GM04503 (cell line): ENCODE measurements around the gene ZNF662.
"Not testable (repeated sequence)": the region's sequence is repeated elsewhere in the genome, so short reads cannot be mapped to it uniquely, and the experiment has no call there.

ENCODE experiments used
- DNase-seq: peaks from one replicate; pipeline ENCODE4 v3.0.0-alpha.2; 2012; ENCODE audit warnings: low read depth

Gene ZNF662

DNA sequence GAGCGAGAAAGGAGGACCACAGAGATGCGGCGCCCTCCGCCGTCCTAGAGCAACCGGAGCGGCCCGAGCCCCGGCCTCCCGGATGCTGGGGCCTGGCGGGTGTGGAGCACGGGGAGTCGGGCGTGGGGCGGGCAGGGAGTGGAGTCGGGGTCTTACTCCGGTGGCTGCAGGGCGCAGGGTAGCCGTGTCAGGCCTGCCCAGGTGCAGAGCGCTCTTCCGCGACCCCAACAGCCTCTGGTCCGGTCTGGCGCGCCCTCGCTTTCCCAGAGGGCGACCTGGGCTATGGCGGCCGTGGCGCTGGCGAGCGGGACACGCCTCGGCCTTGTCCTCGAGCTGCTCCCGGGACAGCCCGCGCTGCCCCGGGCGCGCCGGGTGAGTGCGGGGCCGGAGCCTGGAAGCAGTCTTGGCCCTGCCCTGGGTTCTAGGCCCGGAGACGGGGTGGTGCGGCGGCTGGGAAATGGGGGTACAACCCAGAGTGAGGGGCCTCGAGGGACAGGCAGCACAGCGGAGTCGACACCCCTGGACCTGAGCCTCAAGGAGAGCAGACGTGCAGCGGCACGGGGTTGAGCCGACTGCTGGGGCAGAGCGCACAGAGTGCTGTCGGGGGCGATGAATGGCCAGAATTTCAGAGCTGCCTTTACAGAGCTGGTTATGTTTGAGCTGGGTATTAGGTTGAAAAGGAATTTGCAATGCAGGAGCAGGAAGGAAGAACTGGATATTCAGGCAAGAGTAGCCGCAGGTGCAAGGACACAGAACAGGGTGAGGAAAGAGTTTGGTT is at the start of gene ZNF662:
Gene ZNF662, plus strand, starts transcription at position 73 of the 778 bp plus-strand sequence. CDS start 1,973 bp downstream, outside the sequence.
- no peak for DNase-seq

DNA sequence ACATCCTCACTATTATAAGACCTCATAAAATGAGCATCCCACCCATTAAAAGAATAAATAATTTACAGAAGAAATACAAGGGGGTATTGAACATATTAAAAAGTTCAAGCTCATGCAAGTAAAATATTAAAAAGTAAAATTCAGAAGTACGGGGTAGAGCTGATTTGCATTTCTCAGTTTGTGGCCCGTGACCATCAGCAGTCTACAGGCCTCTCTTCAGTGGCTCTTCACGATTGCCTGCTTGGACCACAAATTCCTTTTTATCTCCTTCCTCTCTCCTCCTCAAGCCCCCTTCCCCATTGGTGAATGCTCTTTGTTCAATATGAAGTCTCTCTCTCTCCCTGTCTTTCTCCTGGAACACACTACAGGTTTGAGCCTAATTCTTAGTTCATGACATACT is 49.4 kb upstream of the ZNF662 start:
- no peak for DNase-seq

DNA sequence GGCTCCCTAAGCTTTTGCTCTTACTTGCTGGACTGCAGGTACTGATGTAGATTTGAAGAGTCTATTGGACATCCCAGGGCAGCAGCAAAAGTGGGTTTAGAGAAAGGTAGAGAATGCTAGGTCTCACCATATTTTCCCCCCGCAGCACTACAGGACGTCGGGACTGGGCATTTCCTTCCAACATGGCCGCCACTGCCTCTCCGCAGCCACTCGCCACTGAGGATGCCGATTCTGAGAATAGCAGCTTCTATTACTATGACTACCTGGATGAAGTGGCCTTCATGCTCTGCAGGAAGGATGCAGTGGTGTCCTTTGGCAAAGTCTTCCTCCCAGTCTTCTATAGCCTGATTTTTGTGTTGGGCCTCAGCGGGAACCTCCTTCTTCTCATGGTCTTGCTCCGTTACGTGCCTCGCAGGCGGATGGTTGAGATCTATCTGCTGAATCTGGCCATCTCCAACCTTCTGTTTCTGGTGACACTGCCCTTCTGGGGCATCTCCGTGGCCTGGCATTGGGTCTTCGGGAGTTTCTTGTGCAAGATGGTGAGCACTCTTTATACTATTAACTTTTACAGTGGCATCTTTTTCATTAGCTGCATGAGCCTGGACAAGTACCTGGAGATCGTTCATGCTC is 41.5 kb upstream of the ZNF662 start:
- no peak for DNase-seq

DNA sequence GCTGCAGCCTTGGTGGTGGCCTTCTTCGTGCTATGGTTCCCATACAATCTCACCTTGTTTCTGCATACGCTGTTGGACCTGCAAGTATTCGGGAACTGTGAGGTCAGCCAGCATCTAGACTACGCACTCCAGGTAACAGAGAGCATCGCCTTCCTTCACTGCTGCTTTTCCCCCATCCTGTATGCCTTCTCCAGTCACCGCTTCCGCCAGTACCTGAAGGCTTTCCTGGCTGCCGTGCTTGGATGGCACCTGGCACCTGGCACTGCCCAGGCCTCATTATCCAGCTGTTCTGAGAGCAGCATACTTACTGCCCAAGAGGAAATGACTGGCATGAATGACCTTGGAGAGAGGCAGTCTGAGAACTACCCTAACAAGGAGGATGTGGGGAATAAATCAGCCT is 40.7 kb upstream of the ZNF662 start:
- DNase-seq = no peak

DNA sequence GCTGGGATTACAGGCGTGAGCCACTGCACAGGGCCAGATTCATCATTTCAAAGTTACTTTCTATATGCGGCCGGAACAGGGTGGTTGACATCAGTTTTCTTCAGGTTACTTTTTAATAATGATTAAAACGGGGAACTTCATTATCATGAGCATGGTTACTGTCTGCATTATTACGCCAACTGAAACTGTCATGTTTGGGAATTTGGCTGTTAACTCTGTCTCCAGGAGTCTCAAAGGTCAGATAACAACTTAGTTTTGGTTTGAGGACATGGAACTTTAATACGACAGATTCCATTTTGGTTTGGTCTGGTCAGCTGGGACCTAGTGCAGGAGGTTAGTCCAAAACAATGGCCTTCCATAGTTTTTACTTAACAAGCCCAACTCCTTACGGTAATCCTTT is 38.8 kb upstream of the ZNF662 start:
- no peak for DNase-seq

DNA sequence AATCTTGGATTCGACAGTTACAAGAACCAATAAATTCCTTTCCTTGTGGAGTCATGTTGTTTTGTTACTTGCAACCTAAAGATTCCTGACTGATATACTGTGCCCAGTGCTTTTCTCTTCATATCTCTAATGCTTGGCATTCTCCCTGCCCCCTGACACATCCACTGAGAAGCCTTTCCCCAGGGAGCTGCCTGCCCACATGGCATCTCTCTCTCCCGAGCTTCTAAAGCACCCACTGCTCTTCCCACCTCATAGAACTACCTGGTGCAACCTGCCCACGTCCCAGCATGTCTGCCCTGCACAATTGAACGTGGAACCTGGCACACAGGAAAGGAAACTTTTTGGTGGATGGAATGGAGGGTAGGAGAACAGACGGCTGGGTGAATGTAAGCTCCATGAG is 37.1 kb upstream of the ZNF662 start:
- no peak for DNase-seq

DNA sequence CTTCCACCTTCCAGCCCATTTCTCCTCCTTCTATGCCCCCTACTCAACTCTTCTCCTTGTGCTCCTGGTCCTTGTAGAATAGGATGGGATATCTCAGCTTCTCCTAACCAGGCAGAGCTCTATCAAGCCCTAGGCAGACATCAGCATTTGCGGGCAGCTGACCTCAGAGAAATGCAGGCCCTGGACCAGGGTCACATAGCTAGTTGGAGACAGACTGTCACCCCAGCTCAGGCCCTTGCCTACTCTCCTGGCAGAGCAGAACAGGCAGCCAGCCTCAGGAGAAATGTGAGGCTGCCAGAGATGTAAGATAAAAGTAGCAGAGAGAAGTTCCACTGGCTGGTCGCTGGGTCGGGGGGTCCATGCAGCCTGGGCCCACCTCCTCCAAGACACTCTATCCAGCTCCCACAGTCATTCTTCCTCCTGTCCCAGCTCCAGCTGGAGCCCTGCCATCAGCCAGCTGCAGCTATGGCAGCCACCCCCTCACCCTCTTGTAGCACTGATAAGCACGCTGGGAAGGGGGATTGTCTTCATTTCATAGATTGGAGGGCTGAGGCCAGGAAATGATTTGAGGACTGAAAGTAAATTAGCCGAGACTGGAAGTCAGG is 34.2 kb upstream of the ZNF662 start:
- no peak for DNase-seq

DNA sequence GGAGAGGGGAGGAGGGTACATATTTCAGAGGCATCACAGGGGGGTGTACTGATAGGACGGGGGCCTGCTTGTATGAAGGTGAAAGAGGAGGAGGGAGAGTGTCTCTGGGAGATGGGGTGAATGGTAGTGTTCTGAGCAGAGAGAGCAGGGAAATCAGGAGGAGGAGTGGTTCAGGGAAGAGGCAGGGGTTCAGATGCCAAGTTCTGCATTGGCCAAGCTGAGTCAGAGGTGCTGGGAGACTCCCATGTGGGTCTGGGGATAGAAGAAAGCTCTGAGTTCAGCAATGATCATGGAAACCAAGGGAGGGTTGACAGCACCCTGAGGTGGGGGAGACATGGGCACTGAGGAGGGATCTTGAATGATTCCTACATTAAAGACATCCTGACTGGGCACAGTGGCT is 33.2 kb upstream of the ZNF662 start:
- no peak for DNase-seq

DNA sequence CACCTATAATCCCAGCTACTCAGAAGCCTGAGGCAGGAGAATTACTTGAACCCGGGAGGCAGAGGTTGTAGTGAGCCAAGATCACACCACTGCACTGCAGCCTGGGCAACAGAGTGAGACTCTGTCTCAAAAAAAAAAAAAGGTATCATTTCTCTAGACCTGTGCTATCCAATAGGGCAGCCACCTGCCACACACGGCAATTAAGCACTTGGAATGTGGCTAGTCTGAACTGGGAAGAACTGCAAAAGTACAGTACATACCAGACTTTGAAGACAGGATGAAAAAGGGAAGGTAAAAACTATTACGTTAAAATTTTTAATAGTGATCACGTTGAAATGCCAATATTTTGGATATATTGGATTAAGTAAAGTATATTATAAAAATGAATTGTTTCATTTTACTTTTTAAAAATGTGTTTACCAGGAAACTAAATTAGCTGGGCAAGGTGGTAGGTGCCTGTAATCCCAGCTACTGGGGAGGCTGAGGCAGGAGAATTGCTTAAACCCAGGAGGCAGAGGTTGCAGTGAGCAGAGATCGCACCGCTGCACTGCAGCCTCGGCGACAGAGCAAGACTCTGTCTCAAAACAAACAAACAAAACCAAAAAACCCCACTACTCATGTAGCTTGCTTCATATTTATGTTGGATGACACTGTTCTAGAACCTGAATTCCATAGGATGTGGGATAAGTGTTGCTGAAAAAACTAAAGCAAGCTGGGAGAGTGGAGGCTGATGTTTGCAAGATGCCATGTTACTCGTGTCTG is 32.5 kb upstream of the ZNF662 start:
- DNase-seq = no peak

DNA sequence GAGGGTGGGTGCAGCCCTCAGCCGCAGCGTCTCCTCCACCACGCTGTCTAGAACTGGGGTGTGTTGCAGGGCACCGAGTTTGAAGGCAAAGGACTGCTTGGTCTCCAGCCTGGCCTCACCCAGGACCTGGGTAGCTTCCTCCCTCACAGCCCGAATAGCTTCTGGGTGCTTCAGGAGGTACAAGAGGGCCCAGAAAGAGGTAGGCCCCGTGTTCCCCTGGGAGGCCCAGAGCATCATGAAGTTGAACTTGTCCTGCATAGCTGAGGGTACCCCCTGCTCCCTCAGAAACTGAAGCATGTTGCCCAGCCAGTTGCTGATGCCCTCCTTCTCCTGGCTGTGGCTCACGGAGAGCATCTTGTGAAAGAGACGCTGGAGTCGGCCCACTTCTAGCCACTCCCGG is 31.2 kb upstream of the ZNF662 start:
- DNase-seq = no peak

DNA sequence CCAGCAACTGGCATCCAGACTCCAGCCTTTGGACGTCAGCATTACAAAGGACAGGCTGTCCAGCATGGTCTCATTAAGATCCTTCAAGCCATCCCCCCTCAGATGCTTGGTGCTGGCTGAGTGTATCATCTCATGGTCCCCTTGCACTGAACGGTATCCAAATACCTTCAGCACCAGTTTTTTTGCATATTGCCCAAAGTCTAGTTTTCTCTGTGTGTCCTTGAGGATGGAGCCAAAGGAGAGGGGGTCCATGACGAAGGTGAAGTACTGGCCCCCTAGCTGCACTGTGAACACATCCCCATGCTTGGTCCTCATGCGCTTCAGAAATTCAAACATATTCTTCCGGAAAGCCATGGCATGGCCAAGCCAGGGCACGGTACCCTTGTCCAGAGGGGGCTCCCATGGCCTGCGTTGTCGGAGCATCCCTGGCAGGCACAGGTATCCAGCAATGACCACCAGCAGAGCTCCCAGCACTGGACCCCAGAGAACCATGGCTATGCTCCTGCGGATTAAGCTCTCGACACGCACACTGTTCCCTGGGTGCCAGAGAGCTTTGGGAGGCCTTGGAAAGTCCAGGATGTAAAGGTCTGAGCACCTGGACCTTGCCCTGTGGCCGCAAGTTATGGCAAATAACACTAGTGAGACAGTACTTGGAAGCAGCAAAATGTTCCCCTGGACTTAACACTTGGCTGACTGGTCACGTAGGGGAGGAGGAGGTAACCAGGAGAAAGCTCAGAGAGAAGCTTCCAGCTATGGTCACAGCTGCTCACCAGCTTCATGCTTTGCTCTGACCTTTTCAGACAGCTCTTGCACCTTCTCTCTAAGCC is 30.4 kb upstream of the ZNF662 start, which contains the start of gene CYP8B1:
Gene CYP8B1, minus strand, starts transcription at position 555 of the 827 bp plus-strand sequence. Its CDS starts 63 bp downstream, at position 492.
- DNase-seq = no peak

DNA sequence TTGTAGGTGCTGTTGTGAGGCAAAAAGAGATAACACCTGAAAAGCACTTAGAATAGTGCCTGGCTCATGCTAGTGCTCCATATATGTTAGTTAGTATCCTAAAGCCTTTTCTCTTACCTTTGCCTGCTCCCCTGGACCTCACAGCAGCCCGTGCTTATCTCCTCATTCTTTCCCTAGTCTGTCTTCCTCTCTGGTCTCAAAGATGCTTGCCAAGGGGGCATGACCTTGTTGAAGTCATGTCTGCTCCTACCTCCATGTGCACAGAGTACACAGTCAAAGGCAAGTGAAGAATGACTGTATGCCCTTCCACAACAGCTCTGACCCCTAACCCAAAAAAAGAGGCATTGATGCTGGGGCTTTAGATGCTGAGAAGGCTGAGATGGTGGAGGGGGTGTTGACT is 29.5 kb upstream of the ZNF662 start:
- no peak for DNase-seq

DNA sequence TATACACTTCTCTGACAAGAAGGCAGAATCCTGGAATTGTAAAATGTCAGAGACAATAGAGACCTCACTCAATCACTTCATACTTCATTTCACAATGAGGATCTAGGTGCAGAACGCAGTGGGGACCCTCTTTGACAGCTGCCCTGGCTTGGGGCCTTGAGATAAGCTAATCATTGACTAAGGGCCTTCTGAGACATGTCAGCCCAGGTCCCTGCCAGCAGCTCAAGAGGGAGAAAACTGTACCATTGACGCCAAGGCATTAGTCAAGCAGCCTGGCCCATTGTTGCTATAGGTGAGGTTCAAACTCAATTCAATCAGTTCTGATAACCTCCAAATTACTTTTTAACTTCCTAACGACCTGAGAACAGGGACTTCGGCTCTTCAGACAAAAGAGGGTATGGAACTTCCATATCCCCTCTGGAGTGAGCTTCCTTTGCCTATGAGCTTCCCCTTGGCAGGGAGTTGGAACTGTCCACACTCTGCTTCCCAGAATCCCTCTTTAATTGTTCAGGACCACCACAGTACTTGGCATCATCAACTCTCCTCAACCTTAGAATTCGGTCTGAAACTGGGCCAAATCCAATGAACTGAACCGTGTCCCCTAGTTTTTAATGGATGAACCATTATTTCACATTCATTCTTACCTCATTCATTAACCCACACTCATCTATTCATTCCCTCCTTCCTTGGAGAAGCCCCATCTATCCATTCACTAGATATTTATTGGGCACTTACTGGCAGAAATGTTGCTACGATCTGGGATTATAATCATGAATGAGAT is 28.8 kb upstream of the ZNF662 start:
- DNase-seq = no peak

DNA sequence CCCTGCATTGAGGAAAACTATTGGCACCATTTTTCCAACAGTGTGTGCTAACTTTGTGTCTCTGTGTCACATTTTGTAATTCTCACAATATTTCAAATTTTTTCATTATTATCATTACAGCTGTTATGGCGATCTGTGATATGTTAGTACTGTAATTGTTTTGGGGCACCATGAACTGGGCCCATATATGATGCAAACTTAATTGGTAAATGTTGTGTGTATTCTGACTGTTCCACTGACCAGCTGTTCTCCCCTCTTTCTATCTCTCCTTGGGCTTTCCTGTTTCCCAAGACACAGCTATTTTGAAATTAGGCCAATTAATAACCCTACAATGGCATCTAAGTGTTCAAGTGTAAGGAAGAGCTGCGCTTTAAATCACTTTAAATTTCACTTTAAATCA is 28.1 kb upstream of the ZNF662 start:
- no peak for DNase-seq

DNA sequence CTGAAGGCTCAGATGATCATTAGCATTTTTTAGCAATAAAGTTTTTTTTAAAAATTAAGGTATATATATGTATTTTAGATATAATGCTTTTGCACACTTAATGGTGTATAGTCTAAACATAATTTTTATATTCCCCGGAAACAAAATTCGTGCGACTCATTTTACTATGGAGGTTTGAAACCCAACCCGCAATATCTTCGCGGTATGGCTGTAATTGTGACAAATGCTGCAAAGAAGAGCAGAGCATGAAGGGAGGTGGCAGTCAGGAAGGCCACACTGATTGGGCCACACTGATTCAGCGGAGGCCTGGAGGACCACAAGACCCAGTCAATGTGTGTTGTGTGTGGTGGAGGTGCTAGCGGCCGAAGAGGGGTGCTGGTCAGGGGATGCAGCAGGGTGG is 25.8 kb upstream of the ZNF662 start:
- DNase-seq = no peak

DNA sequence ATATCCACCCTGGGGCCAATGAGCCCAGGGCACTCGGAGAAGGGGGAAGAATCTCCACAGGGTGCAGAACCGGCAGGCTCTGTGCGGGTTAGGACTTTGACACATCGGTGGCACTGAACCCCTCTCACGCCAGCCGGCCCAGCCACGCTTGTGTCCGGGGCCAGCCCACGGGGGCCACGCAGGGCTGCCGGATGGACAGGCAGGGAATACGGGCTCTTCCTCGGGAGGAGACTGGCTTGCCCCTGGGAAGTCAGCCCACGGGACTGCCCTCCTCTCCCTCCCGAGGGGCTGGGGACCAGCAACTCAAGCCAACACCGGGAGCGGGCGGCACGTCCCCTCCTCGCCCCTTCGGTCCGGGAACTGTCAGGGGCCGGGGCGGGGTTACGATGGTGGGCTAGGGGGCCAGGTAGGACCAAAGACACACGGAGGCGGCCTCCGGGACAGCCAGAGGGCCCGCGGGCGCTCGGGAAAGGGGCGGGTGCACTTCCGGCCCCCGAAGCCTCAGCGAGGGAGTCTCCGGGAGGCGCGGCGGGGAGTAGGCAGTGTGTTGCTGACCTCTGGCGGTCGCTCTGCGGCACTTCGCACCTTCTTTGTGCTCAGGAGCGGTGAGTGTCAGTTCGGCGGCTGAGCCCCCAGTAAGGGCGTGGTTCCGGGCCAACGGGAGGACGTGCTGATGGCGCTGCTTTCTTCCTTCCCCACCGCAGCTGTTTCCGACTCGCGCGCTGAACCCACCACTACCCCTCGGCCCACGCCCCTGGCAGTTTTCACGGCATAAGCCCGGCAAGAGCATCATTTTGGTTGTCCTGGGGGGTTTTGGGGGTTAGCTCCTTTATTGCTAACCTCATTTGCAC is 25.1 kb upstream of the ZNF662 start:
- DNase-seq = peak; percentile 11

DNA sequence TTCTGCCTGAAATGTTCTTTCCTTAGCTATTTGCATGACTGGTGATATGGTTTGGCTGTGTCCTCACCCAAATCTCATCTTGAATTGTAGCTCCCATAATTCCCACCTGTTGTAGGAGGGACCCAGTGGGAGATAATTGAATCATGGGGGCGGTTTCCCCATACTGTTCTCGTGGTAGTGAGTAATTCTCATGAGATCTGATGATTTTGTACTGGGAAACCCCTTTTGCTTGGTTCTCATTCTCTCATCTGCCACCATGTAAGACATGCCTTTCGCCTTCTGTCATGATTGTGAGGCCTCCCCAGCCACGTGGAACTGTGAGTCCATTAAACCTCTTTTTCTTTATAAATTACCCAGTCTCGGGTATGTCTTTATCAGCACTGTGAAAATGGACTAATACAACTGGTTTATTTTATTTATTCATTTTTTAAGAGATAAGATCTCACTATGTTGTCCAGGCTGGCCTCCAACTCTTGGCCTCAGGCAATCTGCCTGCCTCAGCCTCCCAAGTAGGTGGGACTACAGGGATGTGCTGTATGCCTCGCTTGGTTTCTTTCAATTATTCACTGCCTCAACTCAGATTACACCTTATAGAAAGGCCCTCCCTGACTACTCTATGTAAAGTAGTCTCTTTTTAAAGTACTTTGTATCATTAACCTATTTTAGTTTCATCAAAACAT is 22.6 kb upstream of the ZNF662 start:
- DNase-seq = not testable (repeated sequence)

DNA sequence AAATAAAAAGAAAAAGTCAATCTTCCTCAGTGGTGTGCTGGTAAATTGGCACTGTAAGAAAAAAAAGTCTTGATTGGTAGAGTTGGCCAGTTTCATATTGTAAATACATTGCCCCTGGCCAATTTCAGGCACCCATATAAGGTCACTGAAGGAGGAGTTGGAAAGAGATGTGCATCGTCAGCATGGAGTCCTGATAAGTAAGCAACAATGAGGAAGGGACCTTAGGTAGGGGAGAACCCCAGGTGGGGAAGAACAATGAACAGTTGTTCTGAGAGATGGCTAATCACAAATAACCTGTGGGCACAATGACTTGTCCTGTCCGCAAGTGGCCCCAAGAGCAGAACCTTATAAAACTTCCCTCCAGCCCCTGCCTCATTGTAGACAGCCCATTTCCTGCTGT is 21.6 kb upstream of the ZNF662 start:
- no peak for DNase-seq

DNA sequence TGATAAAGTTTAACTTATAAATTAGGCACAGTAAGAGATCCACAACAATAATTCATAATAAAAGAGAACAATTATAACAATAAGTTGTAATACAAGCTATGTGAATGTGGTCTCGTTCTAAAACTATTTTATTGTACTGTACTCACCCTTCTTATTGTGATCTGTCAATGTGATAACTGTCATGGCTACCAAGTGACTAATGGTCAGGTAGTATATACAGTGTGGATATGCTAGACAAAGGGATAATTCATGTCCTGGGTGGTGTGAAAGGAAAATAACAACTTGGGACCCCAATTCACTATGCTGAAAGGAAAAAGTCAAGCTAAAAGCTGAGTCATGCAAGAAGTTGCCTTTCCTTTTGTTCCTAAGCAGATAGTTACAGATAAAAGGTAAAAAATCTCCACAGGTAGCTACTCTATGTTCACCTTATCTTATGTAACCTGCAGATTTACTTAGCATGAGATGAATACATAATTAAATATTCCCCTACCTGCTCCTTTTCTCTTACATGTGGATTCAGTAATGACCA is 19.6 kb upstream of the ZNF662 start:
- DNase-seq = no peak
